Measurements from ENCODE around the gene CYP24A1.

Gene CYP24A1

DNA sequence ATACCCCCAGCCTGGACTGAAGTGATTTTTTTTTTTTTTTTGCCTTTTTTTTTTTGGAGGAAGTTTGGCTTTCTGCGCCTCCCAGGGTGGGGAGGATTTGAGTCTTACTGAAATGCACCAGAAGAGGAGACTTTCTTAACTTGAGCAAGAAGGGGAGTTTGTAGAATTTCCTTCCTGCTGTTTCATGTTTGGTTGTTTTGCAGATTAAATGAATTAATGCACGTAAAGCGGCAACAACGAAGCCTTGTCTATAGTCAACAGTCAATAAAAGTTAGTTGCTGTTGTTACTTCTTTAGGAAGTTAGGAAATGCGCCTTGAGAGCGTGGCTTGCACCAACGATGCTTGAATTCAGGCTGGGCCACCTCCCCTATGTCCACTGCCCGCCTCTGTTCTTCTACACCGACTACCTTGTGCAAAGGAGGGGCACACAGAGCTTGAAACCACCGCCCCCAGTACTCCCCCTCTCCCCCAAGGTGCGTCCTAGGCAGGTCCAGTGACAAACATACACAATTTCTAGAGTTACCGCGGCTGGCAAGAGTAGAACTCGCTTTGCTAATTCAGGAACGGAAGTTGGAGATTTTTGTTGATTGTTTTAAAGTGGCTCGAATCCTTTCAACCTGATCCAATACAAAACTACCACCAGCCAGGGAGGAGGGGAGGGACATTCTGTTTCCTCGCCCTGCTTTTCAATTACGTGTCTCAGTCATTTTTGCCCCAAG lies 830 bp upstream of the CYP24A1 start:
- DNase-seq (ENCODE audit: low read depth) = peak; percentile 45
- H3K4me3 ChIP-seq (ENCODE audit: low read length) = no peak overlapping the region
- TF ChIP-seq, protein P1, sequence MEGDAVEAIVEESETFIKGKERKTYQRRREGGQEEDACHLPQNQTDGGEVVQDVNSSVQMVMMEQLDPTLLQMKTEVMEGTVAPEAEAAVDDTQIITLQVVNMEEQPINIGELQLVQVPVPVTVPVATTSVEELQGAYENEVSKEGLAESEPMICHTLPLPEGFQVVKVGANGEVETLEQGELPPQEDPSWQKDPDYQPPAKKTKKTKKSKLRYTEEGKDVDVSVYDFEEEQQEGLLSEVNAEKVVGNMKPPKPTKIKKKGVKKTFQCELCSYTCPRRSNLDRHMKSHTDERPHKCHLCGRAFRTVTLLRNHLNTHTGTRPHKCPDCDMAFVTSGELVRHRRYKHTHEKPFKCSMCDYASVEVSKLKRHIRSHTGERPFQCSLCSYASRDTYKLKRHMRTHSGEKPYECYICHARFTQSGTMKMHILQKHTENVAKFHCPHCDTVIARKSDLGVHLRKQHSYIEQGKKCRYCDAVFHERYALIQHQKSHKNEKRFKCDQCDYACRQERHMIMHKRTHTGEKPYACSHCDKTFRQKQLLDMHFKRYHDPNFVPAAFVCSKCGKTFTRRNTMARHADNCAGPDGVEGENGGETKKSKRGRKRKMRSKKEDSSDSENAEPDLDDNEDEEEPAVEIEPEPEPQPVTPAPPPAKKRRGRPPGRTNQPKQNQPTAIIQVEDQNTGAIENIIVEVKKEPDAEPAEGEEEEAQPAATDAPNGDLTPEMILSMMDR (IDR thresholded peaks at IDR 0.05; ENCODE audit: insufficient read depth, low read depth, low read length, missing control alignments) = no peak

GRCh38 chr20:54172856-54173652 lies 732 bp downstream of the CYP24A1 start:
- DNase-seq (ENCODE audit: low read depth) = peak; percentile 31
- H3K4me3 ChIP-seq (ENCODE audit: low read length) = peak overlapping the region; percentile 10

DNA sequence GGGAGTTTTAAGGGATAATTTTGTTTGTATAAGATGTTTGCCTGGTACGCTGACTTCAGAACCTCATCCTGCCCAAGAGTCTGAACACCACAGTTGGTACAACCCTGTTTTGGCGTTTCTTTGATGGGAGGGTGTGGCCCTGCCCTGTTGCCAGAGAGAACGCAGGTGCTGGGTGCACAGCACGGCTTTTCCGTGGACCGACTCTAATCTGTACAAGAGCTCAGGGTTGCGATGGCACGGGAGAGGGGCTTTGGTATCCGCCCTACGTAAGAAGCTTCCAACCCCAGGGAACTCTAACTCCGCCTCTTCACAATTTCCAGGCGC lies 1.3 kb downstream of the CYP24A1 start:
- DNase-seq (ENCODE audit: low read depth) = no peak
- H3K4me3 ChIP-seq (ENCODE audit: low read length) = no peak overlapping the region
- TF ChIP-seq, protein P1 (IDR thresholded peaks at IDR 0.05; ENCODE audit: insufficient read depth, low read depth, low read length, missing control alignments) = no peak

More at GRCh38 chr20:54172856-54173652, 732 bp downstream of the CYP24A1 start:
- TF ChIP-seq, protein P1 (IDR thresholded peaks at IDR 0.05; ENCODE audit: insufficient read depth, low read depth, low read length, missing control alignments) = no peak

DNA sequence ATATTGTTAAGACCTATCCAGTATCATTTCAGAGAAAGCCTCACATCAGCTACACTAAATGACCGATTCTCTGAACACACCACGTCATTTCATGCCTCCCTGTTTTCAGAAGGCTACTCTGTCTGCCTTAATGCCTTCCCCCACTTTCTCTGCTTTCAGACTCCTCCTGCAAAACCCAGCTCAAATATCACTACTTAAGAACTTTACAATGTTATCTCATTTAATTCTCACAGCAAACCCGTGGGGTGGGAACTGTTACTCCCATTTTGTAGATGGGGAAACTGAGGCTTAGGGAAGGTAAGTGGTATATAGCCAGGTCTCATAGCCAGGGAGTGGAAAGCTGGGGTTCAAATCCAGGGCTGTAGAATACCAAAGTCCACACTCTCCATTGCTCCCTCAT lies 2.8 kb downstream of the CYP24A1 start:
- no peak for DNase-seq (ENCODE audit: low read depth)
- no peak overlapping the region for H3K4me3 ChIP-seq (ENCODE audit: low read length)
- TF ChIP-seq, protein P1 (IDR thresholded peaks at IDR 0.05; ENCODE audit: insufficient read depth, low read depth, low read length, missing control alignments) = no peak

DNA sequence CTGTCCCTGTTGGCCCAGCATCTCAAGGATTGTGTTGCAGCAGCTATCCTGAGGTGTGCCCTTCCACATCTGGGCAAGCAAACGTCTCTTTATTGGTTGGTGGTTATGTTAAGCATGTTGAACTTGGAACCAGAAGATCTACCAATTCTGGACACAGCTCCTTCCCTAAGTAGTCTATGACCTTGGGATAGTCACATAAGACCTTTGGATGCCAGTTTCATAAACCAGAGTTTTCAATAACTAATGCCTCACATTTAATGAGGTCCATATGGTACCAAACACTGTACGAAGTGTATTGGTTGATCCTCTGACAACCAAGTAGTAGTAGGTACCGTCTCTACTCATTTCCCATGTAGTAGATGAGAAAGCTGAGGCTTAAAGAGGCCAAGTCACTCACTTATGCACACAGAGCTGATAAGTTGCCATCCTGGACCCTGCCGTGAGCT lies 3.7 kb downstream of the CYP24A1 start:
- TF ChIP-seq, protein P1 (IDR thresholded peaks at IDR 0.05; ENCODE audit: insufficient read depth, low read depth, low read length, missing control alignments) = no peak
- no peak overlapping the region for H3K4me3 ChIP-seq (ENCODE audit: low read length)
- no peak for DNase-seq (ENCODE audit: low read depth)

- DNase-seq (ENCODE audit: low read depth) = peak; percentile 24
- TF ChIP-seq, protein P1 (IDR thresholded peaks at IDR 0.05; ENCODE audit: insufficient read depth, low read depth, low read length, missing control alignments) = no peak
- H3K4me3 ChIP-seq (ENCODE audit: low read length) = no peak overlapping the region
These were observed 4.6 kb downstream of the CYP24A1 start for GRCh38 chr20:54168961-54169862.

All from epithelial cell of esophagus (primary cell).